Measurements from ENCODE around the gene FTL.

FTL gene

DNA sequence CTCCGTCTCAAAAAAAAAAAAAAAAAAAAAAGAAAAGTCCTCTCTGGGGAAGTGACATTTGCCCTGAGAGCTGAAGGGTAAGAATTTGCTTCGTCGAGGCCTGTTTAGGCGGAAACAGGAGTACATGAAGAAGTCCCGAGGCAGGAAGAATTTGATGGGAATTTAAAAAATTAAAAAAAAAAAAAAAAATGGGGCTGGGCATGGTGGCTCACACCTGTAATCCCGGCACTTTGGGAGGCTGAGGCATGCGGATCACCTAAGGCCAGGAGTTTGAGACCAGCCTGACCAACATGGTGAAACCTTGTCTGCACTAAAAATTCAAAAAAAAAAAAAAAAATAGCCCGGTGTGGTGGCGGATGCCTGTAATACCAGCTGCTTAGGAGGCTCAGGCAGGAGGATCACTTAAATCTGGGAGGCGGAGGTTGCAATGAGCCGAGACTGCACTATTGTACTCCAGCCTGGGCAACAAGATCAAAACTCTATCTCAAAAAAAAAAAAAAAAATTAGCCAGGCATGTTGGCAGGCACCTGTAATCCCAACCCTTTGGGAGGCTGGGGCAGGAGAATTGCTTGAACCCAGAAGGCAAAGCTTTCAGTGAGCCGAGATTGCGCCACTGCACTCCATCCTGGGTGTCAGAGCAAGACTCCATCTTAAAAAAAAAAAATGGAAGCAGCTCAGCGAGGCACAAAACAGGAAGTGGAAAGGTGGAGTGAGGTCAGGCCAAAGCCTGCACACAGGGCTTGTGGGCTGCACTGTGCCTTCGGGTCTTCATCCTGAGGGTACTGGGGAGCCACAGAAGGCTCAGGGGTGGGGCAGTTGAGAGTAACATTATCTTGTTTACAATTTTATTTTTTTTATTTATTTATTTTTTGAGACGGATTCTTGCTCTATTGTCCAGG is 5.5 kb upstream of the FTL start:
- H3K4me1 ChIP-seq (ENCODE audit: control insufficient read depth, insufficient read depth, low read length, unreplicated experiment), result peaks cover 22% of the 10 kb centered on the region
- H3K27ac ChIP-seq (ENCODE audit: low read depth, low read length), result no peak overlapping the region
- H3K36me3 ChIP-seq (ENCODE audit: insufficient read depth, low read length), result 0 out of 2 replicates have a peak, but pooled peaks cover 5% of the 10 kb centered on the region
- H3K79me2 ChIP-seq (ENCODE audit: control insufficient read depth, insufficient read depth, low read length, unreplicated experiment), result peaks cover 15% of the 10 kb centered on the region
- no peak overlapping the region for H2AFZ ChIP-seq (ENCODE audit: low read length, unreplicated experiment)
- no peaks in the 10 kb centered on the region for H3K27me3 ChIP-seq (ENCODE audit: insufficient read depth, low read length)
- no peak overlapping the region for H3K4me3 ChIP-seq (ENCODE audit: low read depth, low read length)

DNA sequence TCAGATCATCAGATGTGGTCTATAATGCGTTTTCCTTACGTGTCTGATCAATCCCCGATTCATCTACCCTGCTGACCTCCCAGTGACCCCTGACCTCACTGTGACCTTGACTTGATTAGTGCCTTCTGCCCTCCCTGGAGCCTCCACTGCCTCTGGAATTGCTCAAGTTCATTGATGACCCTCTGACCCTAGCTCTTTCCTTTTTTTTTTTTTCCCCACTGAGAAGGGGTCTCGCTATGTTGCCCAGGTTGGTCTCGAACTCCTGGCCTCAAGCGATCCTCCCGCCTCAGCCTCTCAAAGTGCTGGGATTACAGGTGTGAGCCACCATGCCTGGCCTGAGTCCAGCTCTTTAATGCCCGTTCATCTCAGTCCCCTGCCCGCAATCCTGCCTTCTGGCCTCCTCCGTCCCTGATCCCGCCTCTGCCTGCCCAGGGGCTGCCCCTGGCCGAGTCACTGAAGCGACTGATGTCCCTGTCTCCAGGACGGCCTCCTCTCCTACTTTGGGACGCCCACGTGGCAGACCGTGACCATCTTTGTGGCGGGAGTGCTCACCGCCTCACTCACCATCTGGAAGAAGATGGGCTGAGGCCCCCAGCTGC is 4.0 kb upstream of the FTL start:
- H3K27ac ChIP-seq (ENCODE audit: low read depth, low read length), result no peak overlapping the region

DNA sequence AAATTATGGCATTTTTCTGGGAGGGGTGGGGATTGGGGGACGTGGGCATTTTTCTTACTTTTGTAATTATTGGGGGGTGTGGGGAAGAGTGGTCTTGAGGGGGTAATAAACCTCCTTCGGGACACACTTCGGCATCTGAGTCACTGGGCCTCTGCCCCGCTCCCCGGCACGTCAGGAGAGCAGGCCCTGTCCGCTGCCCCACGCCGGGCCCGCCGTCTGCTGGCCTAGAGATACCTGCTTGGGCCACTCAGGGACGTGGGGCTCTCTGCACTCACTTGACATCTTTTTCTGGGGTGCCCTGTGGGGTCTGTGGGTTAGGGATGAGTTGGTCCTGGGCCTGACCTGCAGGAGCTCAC is 3.5 kb upstream of the FTL start:
- H3K79me2 ChIP-seq (ENCODE audit: control insufficient read depth, insufficient read depth, low read length, unreplicated experiment), result peaks cover 15% of the 10 kb centered on the region
- H2AFZ ChIP-seq (ENCODE audit: low read length, unreplicated experiment), result no peak overlapping the region
- no peaks in the 10 kb centered on the region for H3K27me3 ChIP-seq (ENCODE audit: insufficient read depth, low read length)
- no peak overlapping the region for H3K27ac ChIP-seq (ENCODE audit: low read depth, low read length)
- no peak overlapping the region for H3K4me3 ChIP-seq (ENCODE audit: low read depth, low read length)
- peaks cover 21% of the 10 kb centered on the region for H3K4me1 ChIP-seq (ENCODE audit: control insufficient read depth, insufficient read depth, low read length, unreplicated experiment)
- H3K36me3 ChIP-seq (ENCODE audit: insufficient read depth, low read length), result peaks cover 16% of the 10 kb centered on the region

More for the DNA sequence above, 4.0 kb upstream of the FTL start:
- no peak overlapping the region for H2AFZ ChIP-seq (ENCODE audit: low read length, unreplicated experiment)
- H3K4me1 ChIP-seq (ENCODE audit: control insufficient read depth, insufficient read depth, low read length, unreplicated experiment), result peaks cover 21% of the 10 kb centered on the region
- H3K36me3 ChIP-seq (ENCODE audit: insufficient read depth, low read length), result peaks cover 13% of the 10 kb centered on the region
- H3K27me3 ChIP-seq (ENCODE audit: insufficient read depth, low read length), result no peaks in the 10 kb centered on the region
- H3K4me3 ChIP-seq (ENCODE audit: low read depth, low read length), result no peak overlapping the region
- H3K79me2 ChIP-seq (ENCODE audit: control insufficient read depth, insufficient read depth, low read length, unreplicated experiment), result peaks cover 12% of the 10 kb centered on the region

DNA sequence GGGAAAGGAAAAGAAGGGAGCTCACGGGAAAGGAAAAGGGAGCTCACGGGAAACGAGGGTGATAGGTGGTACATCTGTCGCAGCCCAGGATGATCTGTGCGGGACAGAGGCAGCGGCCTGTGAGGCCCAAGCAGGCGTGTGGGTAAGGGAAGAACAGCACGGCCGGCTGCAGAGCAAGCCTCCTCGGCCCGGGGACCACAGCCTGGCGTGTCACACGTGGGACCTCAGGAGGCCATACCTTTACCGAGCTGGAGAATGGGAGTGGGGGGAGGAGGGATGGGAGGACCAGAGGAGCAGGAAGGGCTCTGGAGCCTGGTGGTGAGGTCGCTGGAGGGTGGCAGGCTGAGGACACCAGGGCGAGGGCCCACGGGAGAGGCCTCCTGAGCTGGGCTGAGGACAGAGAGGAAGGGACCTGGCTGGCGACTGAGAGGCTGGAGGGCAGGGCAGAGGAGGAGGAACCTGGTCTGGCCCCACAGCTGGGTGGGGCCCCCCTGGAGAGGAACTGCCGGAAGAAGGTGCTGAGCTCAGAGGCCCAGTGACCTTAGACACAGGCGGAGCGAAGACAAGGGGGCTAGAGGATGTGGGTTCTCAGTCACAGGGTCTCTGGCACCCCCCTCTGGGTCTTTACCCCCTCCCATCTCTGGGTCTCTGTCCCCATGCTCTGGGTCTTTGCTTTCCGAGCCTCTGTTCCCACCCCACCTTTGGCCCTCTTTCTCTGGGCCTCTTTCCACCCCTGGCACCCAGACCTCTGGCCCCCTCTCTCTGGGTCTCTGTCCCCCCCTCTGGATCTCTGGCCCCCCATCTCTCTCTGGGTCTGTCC is 2.9 kb upstream of the FTL start:
- H3K4me3 ChIP-seq (ENCODE audit: low read depth, low read length), result no peak overlapping the region
- peaks cover 21% of the 10 kb centered on the region for H3K4me1 ChIP-seq (ENCODE audit: control insufficient read depth, insufficient read depth, low read length, unreplicated experiment)
- H3K27ac ChIP-seq (ENCODE audit: low read depth, low read length), result peak overlapping the region; percentile 85
- peaks cover 19% of the 10 kb centered on the region for H3K79me2 ChIP-seq (ENCODE audit: control insufficient read depth, insufficient read depth, low read length, unreplicated experiment)
- H2AFZ ChIP-seq (ENCODE audit: low read length, unreplicated experiment), result no peak overlapping the region
- H3K27me3 ChIP-seq (ENCODE audit: insufficient read depth, low read length), result no peaks in the 10 kb centered on the region
- peaks cover 19% of the 10 kb centered on the region for H3K36me3 ChIP-seq (ENCODE audit: insufficient read depth, low read length)

DNA sequence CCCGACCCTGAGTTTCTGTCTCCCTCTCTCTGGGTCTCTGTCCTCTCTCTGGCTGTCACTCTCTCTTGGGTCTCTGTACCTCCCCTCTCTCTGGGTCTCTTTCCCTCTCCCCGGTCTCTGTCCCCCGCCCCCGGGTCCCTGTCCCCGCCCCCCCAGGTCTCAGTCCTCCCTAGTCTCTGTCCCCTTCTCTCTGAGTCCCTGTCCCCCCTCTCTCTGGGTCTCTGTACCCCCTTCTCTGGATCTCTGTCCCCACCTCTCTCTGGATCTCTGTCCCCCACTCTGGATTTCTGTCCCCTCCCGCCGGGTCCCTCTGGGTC is 2.3 kb upstream of the FTL start:
- peaks cover 19% of the 10 kb centered on the region for H3K79me2 ChIP-seq (ENCODE audit: control insufficient read depth, insufficient read depth, low read length, unreplicated experiment)
- H3K36me3 ChIP-seq (ENCODE audit: insufficient read depth, low read length), result peaks cover 16% of the 10 kb centered on the region
- peak overlapping the region; percentile 85 for H3K27ac ChIP-seq (ENCODE audit: low read depth, low read length)
- H3K27me3 ChIP-seq (ENCODE audit: insufficient read depth, low read length), result no peaks in the 10 kb centered on the region
- H2AFZ ChIP-seq (ENCODE audit: low read length, unreplicated experiment), result no peak overlapping the region
- no peak overlapping the region for H3K4me3 ChIP-seq (ENCODE audit: low read depth, low read length)
- H3K4me1 ChIP-seq (ENCODE audit: control insufficient read depth, insufficient read depth, low read length, unreplicated experiment), result peaks cover 21% of the 10 kb centered on the region

DNA sequence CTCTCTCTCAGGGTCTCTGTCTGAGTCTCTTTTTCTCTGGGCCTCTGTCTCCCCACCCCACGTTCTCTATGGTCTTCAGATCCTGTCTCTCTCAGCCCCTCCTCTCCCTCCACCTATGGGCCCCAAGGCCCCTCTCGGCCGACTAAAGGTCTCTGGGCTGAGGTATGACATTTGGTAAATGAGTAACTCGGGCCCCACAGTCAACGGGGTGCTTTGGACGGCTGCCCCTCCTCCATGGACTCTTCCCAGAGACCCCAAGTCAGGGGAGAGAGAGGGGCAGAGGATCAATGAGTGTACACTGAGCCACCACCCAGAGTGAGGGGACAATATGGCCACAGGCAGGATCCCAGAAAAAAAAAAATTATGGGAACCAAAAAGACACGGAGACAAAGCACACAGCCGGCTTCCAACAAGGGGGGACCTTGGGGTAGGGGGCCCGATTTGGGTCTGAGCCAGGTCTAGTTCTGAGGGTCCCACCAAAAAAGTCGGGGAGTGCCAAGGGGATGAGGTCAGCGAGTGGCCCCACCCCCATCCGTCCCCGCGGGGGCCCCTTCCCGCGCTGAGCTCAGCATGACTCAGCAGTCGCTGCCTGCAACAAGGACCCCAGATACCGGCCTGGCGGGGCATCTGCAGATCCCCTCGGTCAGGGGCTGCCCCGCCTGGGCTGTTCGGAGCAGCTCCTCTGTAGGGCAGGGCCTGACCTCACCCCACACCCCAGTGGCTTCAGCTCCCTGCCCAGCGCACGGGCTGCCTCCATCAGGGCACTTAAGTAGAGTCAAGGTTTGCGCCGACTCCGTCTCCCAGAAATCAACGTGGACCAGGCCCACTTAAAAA is 1.5 kb upstream of the FTL start:
- Histone ChIP-seq H3K27me3 (ENCODE audit: insufficient read depth, low read length) (no peaks in the 10 kb centered on the region), H2AFZ (ENCODE audit: low read length, unreplicated experiment) (no peak overlapping the region), H3K27ac (ENCODE audit: low read depth, low read length) (peak overlapping the region; percentile 85), H3K4me3 (ENCODE audit: low read depth, low read length) (peak overlapping the region; percentile 62), H3K79me2 (ENCODE audit: control insufficient read depth, insufficient read depth, low read length, unreplicated experiment) (peaks cover 19% of the 10 kb centered on the region), H3K4me1 (ENCODE audit: control insufficient read depth, insufficient read depth, low read length, unreplicated experiment) (peaks cover 21% of the 10 kb centered on the region), H3K36me3 (ENCODE audit: insufficient read depth, low read length) (peaks cover 16% of the 10 kb centered on the region)

DNA sequence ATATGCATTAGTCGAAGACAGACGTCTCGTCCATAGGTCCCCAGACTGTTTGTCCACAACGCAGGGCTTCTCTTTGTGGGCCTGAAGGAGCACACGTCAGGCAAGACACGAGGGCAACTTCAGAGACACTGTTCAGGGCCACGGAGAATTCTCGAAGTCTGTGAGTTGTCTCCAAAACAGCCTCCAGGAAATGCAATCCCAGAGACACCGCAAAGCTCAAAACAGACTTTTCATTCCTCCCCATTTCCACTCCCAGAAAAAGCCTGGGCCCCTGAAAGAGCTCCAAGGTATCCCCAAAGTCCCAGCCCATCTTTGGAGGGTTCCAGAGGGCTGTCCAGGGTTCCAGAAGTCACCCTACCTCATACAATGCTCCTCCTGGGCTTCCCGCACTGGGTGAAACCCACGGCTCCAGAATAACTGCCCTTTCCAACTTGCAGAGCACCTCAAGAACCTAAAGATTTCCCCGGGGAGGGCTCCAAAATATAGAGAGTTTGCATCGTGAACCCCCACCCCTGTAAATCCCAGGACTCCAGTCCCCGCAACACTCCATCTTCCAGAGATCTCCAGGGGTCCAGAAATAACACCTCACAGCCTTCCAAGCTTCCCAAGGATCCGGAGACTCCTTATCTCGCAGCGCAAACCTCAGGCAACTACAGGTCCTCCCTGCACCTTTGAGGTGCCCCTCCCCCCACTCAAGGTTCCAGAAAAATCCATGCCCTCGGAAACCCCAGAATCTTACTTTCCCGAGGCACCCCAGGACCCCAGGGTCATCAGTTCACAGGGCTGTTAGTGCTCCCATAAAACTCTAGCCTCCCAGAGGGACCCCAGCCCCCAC is 687 bp upstream of the FTL start:
- H2AFZ ChIP-seq (ENCODE audit: low read length, unreplicated experiment), result no peak overlapping the region
- H3K27ac ChIP-seq (ENCODE audit: low read depth, low read length), result peak overlapping the region; percentile 85
- peak overlapping the region; percentile 62 for H3K4me3 ChIP-seq (ENCODE audit: low read depth, low read length)
- peaks cover 19% of the 10 kb centered on the region for H3K79me2 ChIP-seq (ENCODE audit: control insufficient read depth, insufficient read depth, low read length, unreplicated experiment)
- peaks cover 21% of the 10 kb centered on the region for H3K4me1 ChIP-seq (ENCODE audit: control insufficient read depth, insufficient read depth, low read length, unreplicated experiment)
- H3K27me3 ChIP-seq (ENCODE audit: insufficient read depth, low read length), result no peaks in the 10 kb centered on the region
- H3K36me3 ChIP-seq (ENCODE audit: insufficient read depth, low read length), result peaks cover 16% of the 10 kb centered on the region

DNA sequence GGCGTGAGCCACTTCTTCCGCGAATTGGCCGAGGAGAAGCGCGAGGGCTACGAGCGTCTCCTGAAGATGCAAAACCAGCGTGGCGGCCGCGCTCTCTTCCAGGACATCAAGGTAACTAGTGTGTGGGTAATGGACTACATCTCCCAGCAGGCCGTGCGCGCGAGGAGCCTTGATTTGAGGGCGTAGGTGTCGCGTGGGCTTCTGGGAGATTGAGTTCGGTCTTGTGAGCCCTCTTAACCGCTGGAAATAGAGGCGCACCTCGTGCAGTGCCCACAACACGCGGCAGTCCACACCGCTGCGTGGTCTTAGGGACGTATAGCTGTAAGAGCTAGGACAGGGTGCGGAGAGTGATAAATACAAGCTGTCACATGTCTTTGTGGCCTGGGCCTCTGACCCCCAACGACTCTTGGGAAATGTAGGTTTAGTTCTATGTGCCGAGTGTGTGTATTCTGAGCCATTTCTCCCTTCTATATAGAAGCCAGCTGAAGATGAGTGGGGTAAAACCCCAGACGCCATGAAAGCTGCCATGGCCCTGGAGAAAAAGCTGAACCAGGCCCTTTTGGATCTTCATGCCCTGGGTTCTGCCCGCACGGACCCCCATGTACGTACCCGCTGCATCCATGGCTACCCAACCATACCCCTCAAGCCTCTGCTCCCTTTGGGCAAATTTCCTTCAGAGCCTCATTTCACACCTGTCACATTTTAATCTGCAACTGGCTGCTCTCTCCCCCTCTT is 864 bp downstream of the FTL start:
- peak overlapping the region; percentile 97 for H3K4me3 ChIP-seq (ENCODE audit: low read depth, low read length)
- peak overlapping the region; percentile 58 for H3K27ac ChIP-seq (ENCODE audit: low read depth, low read length)
- H3K79me2 ChIP-seq (ENCODE audit: control insufficient read depth, insufficient read depth, low read length, unreplicated experiment), result peaks cover 19% of the 10 kb centered on the region
- H3K36me3 ChIP-seq (ENCODE audit: insufficient read depth, low read length), result peaks cover 22% of the 10 kb centered on the region
- H3K4me1 ChIP-seq (ENCODE audit: control insufficient read depth, insufficient read depth, low read length, unreplicated experiment), result peaks cover 21% of the 10 kb centered on the region
- no peaks in the 10 kb centered on the region for H3K27me3 ChIP-seq (ENCODE audit: insufficient read depth, low read length)
- H2AFZ ChIP-seq (ENCODE audit: low read length, unreplicated experiment), result no peak overlapping the region
